Liver (tissue), 9 donors: ENCODE data around the gene MAPK7. TPM values are rescaled to one million over a fixed set of nuclear protein-coding genes. Genes with fewer than 3 reads are reported as not detected.

Experiments
- DNase-seq: peaks from one replicate; pipeline ENCODE4 v3.0.0-alpha.2; 2017; ENCODE audit warnings: low spot score
- H3K27ac ChIP-seq, 2 donors: one replicate each; pipeline ENCODE4 v1.7.0; 2013; ENCODE audit warnings: inconsistent platforms in 2 of 2, low read length in 2 of 2, control low read depth in 1 of 2, low read depth in 1 of 2, mild to moderate bottlenecking in 1 of 2
- H3K27me3 ChIP-seq, 4 donors: one replicate each; pipeline versions ENCODE4 v1.6.1 to v1.7.0; 2013; ENCODE audit warnings: low read length in 3 of 4, inconsistent platforms in 1 of 4, mild to moderate bottlenecking in 1 of 4, moderate library complexity in 1 of 4; ENCODE audit not compliant: control insufficient read depth in 4 of 4, insufficient read depth in 4 of 4
- H3K36me3 ChIP-seq, 4 donors: one replicate each; pipeline versions ENCODE4 v1.6.1 to v1.7.0; 2013; ENCODE audit warnings: low read length in 3 of 4, mild to moderate bottlenecking in 3 of 4, low read depth in 1 of 4, moderate library complexity in 1 of 4; ENCODE audit not compliant: control insufficient read depth in 4 of 4, insufficient read depth in 3 of 4
- H3K4me1 ChIP-seq, 4 donors: one replicate each; pipeline versions ENCODE4 v1.6.1 to v1.7.0; 2013; ENCODE audit warnings: low read length in 3 of 4, mild to moderate bottlenecking in 3 of 4, moderate library complexity in 1 of 4; ENCODE audit not compliant: control insufficient read depth in 4 of 4, insufficient read depth in 4 of 4
- H3K4me3 ChIP-seq, 3 donors: one replicate each; pipeline versions ENCODE4 v1.6.1 to v1.7.0; 2013; ENCODE audit warnings: low read length in 3 of 3, control low read depth in 1 of 3, low read depth in 1 of 3, mild to moderate bottlenecking in 1 of 3
- H3K9ac ChIP-seq, 2 donors: one replicate each; pipeline ENCODE4 v1.7.0; 2013; ENCODE audit warnings: low read length in 2 of 2, mild to moderate bottlenecking in 2 of 2, moderate library complexity in 2 of 2, control low read depth in 1 of 2, low read depth in 1 of 2
- H3K9me3 ChIP-seq, 4 donors: one replicate each; pipeline versions ENCODE4 v1.6.1 to v1.7.0; 2013; ENCODE audit warnings: low read length in 3 of 4; ENCODE audit not compliant: control insufficient read depth in 4 of 4
- FOXA1 ChIP-seq: IDR thresholded peaks from 2 replicates; pipeline ENCODE4 v1.6.1; 2016; ENCODE audit warnings: antibody characterized with exemption
- FOXA2 ChIP-seq: IDR thresholded peaks from 2 replicates; pipeline ENCODE4 v1.6.1; 2016; ENCODE audit warnings: antibody characterized with exemption
- GABPA ChIP-seq, 2 donors: IDR thresholded peaks in 1 of 2; conservative IDR thresholded peaks in 1 of 2; 2 replicates each; pipeline ENCODE4 v1.6.1; 2016; ENCODE audit warnings: antibody characterized with exemption in 2 of 2, mild to moderate bottlenecking in 1 of 2, moderate library complexity in 1 of 2
- HNF4A ChIP-seq, 2 donors: conservative IDR thresholded peaks; 2 replicates each; pipeline ENCODE4 v1.6.1; 2016; ENCODE audit warnings: antibody characterized with exemption in 2 of 2, mild to moderate bottlenecking in 2 of 2
- HNF4G ChIP-seq: IDR thresholded peaks from 2 replicates; pipeline ENCODE4 v1.6.1; 2016; ENCODE audit warnings: antibody characterized with exemption
- JUND ChIP-seq, 2 donors: IDR thresholded peaks; 2 replicates each; pipeline ENCODE4 v1.6.1; 2016; ENCODE audit warnings: antibody characterized with exemption in 2 of 2
- NR2F2 ChIP-seq: IDR thresholded peaks from 2 replicates; pipeline ENCODE4 v1.6.1; 2016; ENCODE audit warnings: antibody characterized with exemption
- RAD21 ChIP-seq, 2 donors: IDR thresholded peaks; 2 replicates each; pipeline ENCODE4 v1.6.1; 2016; ENCODE audit warnings: antibody characterized with exemption in 2 of 2, mild to moderate bottlenecking in 2 of 2
- RXRA ChIP-seq, 2 donors: IDR thresholded peaks; 2 replicates each; pipeline ENCODE4 v1.6.1; 2017 to 2018; ENCODE audit warnings: antibody characterized with exemption in 2 of 2, mild to moderate bottlenecking in 1 of 2
- SP1 ChIP-seq: IDR thresholded peaks from 2 replicates; pipeline ENCODE4 v1.6.1; 2018; ENCODE audit warnings: antibody characterized with exemption, mild to moderate bottlenecking
- TAF1 ChIP-seq: conservative IDR thresholded peaks from 2 replicates; pipeline ENCODE4 v1.6.1; 2016; ENCODE audit warnings: antibody characterized with exemption, mild to moderate bottlenecking
- YY1 ChIP-seq: IDR thresholded peaks from 2 replicates; pipeline ENCODE4 v1.6.1; 2016; ENCODE audit warnings: antibody characterized with exemption, mild to moderate bottlenecking
- ZBTB33 ChIP-seq: IDR thresholded peaks from 2 replicates; pipeline ENCODE4 v1.6.1; 2016; ENCODE audit warnings: antibody characterized with exemption
- WGBS: extraction: QIAGEN DNeasy Blood & Tissue Kit; methylation state at CpG from one replicate; pipeline ENCODE4 v1.1.7; 2013; 5-methylcytosine and 5-hydroxymethylcytosine counted together
- polyA plus RNA-seq, 2 donors: library from polyadenylated mRNA; stranded (reverse) in 1 of 2; unstranded in 1 of 2; fragments of 200-250 nt in 1 of 2; fragments of >200 nt in 1 of 2; fragmentation: Nextera tagmentation in 1 of 2; extraction: Ambion mirVana in 1 of 2; gene quantifications; one replicate each; pipeline versions ENCODE4 v1.2.1 to v1.2.3, GENCODE V29; 2013 to 2015
- total RNA-seq, 2 donors: library from RNA; depleted of rRNA; stranded (reverse); fragments of >200 nt; gene quantifications; one replicate each; pipeline ENCODE4 v1.2.3, GENCODE V29; 2014
- TF ChIP-seq, protein P1 (sequence below): fragments of 150-350 bp; IDR thresholded peaks from 2 replicates; pipeline ENCODE4 v1.5.1; 2017; ENCODE audit warnings: improper control_type of control experiment, low read depth, low read length; ENCODE audit not compliant: missing input control
- TF ChIP-seq, protein P2 (sequence below): IDR thresholded peaks from 2 replicates; pipeline ENCODE4 v1.6.1; 2016; ENCODE audit warnings: antibody characterized with exemption
- TF ChIP-seq, protein P3 (sequence below): IDR thresholded peaks from 2 replicates; pipeline ENCODE4 v1.6.1; 2016; ENCODE audit warnings: antibody characterized with exemption, mild to moderate bottlenecking
- donor health status: healthy.
- donor health status: healthy.
- donor health status: healthy.
- donor health status: healthy.
- donor health status: healthy.

MAPK7 gene
- total and polyA plus RNA-seq, 4 donors: 3.4 to 8.8 (median 5.2) TPM

GRCh38 chr17:19376811-19377210, 1.5 kb upstream of the MAPK7 start:
- WGBS: 47% methylated on average over 2 of the region's 2 CpGs
- H3K4me3 ChIP-seq: peak overlapping the region; percentile 82 to 92 (median 86)
- DNase-seq: peak; percentile 2
- no peak for TF ChIP-seq ZBTB33
- TF ChIP-seq JUND (IDR thresholded peaks at IDR 0.05): no peak
- TF ChIP-seq FOXA2: no peak
- no peak for TF ChIP-seq RAD21 (IDR thresholded peaks at IDR 0.05)
- TF ChIP-seq HNF4G: no peak
- TF ChIP-seq, protein P1, sequence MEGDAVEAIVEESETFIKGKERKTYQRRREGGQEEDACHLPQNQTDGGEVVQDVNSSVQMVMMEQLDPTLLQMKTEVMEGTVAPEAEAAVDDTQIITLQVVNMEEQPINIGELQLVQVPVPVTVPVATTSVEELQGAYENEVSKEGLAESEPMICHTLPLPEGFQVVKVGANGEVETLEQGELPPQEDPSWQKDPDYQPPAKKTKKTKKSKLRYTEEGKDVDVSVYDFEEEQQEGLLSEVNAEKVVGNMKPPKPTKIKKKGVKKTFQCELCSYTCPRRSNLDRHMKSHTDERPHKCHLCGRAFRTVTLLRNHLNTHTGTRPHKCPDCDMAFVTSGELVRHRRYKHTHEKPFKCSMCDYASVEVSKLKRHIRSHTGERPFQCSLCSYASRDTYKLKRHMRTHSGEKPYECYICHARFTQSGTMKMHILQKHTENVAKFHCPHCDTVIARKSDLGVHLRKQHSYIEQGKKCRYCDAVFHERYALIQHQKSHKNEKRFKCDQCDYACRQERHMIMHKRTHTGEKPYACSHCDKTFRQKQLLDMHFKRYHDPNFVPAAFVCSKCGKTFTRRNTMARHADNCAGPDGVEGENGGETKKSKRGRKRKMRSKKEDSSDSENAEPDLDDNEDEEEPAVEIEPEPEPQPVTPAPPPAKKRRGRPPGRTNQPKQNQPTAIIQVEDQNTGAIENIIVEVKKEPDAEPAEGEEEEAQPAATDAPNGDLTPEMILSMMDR: no peak
- TF ChIP-seq TAF1: no peak
- no peak for TF ChIP-seq HNF4A (conservative IDR thresholded peaks at IDR 0.05)
- no peak for TF ChIP-seq NR2F2
- TF ChIP-seq, protein P2, sequence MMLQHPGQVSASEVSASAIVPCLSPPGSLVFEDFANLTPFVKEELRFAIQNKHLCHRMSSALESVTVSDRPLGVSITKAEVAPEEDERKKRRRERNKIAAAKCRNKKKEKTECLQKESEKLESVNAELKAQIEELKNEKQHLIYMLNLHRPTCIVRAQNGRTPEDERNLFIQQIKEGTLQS: no peak
- TF ChIP-seq, protein P3, sequence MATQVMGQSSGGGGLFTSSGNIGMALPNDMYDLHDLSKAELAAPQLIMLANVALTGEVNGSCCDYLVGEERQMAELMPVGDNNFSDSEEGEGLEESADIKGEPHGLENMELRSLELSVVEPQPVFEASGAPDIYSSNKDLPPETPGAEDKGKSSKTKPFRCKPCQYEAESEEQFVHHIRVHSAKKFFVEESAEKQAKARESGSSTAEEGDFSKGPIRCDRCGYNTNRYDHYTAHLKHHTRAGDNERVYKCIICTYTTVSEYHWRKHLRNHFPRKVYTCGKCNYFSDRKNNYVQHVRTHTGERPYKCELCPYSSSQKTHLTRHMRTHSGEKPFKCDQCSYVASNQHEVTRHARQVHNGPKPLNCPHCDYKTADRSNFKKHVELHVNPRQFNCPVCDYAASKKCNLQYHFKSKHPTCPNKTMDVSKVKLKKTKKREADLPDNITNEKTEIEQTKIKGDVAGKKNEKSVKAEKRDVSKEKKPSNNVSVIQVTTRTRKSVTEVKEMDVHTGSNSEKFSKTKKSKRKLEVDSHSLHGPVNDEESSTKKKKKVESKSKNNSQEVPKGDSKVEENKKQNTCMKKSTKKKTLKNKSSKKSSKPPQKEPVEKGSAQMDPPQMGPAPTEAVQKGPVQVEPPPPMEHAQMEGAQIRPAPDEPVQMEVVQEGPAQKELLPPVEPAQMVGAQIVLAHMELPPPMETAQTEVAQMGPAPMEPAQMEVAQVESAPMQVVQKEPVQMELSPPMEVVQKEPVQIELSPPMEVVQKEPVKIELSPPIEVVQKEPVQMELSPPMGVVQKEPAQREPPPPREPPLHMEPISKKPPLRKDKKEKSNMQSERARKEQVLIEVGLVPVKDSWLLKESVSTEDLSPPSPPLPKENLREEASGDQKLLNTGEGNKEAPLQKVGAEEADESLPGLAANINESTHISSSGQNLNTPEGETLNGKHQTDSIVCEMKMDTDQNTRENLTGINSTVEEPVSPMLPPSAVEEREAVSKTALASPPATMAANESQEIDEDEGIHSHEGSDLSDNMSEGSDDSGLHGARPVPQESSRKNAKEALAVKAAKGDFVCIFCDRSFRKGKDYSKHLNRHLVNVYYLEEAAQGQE: no peak
- no peak for TF ChIP-seq RXRA (IDR thresholded peaks at IDR 0.05)
- TF ChIP-seq FOXA1: no peak
- TF ChIP-seq YY1: no peak
- peak overlapping the region; percentile 71 to 89 for H3K9ac ChIP-seq
- peaks cover 6 to 19% (median 14%) of the 10 kb centered on the region in 4 donors for H3K4me1 ChIP-seq
- H3K36me3 ChIP-seq: peaks cover 4 to 8% (median 7%) of the 10 kb centered on the region in 4 donors
- no peaks in the 10 kb centered on the region for H3K9me3 ChIP-seq
- H3K27me3 ChIP-seq: no peaks in the 10 kb centered on the region
- H3K27ac ChIP-seq: peak overlapping the region; percentile 95 to 97

- WGBS: under 1% methylated on average over 67 of the region's 67 CpGs
- TF ChIP-seq YY1 (peak; percentile 95), TAF1 (peak; percentile 78), RXRA (IDR thresholded peaks at IDR 0.05) (peak; percentile 6 to 47), JUND (IDR thresholded peaks at IDR 0.05) (peak in 1 of 2 donors; percentile 18), SP1 (peak; percentile 83), FOXA2 (no peak), GABPA (IDR thresholded peaks at IDR 0.05 in 1 of 2, conservative IDR thresholded peaks at IDR 0.05 in 1 of 2) (peak; percentile 94 to 97), HNF4A (conservative IDR thresholded peaks at IDR 0.05) (no peak), NR2F2 (no peak)
- TF ChIP-seq, protein P1: no peak
- TF ChIP-seq, protein P3: peak; percentile 97
These were observed 489 bp upstream of the MAPK7 start for GRCh38 chr17:19377602-19378415.

More at GRCh38 chr17:19377602-19378415, 489 bp upstream of the MAPK7 start:
- Histone ChIP-seq H3K9ac (peak overlapping the region; percentile 71 to 89), H3K9me3 (no peaks in the 10 kb centered on the region), H3K4me1 (peaks cover 6 to 21% (median 14%) of the 10 kb centered on the region in 4 donors), H3K27me3 (no peaks in the 10 kb centered on the region), H3K4me3 (peak overlapping the region; percentile 82 to 92 (median 86)), H3K36me3 (peaks cover 4 to 9% (median 7%) of the 10 kb centered on the region in 4 donors), H3K27ac (peak overlapping the region; percentile 95 to 97)
- DNase-seq: peak; percentile 96
